GM21423 (cell line): Measurements from ENCODE around the gene TMEM232.
"Not testable (repeated sequence)": the region's sequence is repeated elsewhere in the genome, so short reads cannot be mapped to it uniquely, and the experiment has no call there.

Experiments
- ATAC-seq: cut with Tn5 transposase; IDR thresholded peaks from one replicate; pipeline ENCODE4 v1.9.1; 2021; ENCODE audit warnings: mild to moderate bottlenecking, moderate library complexity; ENCODE audit not compliant: unreplicated experiment

TMEM232 gene

DNA sequence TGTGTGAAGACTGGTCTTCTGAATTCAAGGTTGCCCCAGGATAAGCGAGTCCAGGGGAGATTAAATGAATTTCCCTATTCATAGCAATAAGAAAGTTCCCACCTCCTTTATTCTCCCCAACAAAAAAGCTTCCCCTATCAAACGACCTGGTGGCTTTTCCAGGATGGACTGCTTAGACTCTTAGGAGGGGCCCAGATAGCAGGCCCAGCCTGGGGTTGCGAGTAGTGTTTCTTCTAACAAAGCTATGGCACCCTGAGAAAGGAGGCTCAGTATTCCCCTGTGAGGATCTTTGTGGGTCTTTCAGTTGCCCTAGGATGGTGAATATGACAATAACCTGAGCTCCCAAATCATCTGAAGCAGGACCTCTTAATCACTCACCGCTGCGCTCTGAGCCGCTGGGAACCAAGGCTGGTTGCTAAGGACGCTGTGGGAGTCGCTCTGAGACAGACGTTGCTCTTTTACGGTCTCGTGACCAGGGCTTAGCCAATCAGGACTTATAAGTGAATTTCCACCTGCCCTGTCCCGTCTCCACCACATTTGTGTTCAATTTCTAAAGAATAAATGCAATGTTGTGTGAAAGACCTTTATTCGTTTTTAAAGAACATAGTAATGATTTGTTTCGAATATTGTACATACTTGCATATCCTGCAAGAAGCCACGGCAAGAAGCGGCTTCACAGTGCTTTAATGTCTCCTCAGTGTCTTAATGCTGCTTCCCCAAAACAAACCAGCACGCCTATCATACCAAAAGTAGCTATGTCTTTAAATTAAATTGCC lies at the start of gene TMEM232:
Gene TMEM232, minus strand, starts transcription at position 423 of the 776 bp plus-strand sequence. CDS start 59,319 bp downstream, outside the sequence.
- ATAC-seq: peak; percentile 100

DNA sequence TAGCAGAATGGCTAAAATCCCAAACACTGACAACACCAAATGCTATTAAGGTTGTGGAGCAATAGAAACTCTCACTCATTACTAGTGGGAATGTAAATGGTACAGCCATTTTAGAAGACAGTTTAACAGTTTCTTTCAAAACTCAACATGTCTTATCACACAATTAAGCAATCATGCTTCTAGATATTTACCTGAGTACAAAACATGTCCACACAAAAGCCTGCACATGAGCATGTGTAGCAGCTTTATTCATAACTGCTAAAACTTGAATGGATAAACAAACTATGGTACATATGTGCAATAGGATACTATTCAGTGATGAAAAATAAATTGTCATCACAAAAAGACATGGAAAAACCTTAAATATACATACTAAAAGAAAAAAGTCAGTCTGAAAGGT lies 43.8 kb upstream of the TMEM232 start:
- ATAC-seq: no peak

DNA sequence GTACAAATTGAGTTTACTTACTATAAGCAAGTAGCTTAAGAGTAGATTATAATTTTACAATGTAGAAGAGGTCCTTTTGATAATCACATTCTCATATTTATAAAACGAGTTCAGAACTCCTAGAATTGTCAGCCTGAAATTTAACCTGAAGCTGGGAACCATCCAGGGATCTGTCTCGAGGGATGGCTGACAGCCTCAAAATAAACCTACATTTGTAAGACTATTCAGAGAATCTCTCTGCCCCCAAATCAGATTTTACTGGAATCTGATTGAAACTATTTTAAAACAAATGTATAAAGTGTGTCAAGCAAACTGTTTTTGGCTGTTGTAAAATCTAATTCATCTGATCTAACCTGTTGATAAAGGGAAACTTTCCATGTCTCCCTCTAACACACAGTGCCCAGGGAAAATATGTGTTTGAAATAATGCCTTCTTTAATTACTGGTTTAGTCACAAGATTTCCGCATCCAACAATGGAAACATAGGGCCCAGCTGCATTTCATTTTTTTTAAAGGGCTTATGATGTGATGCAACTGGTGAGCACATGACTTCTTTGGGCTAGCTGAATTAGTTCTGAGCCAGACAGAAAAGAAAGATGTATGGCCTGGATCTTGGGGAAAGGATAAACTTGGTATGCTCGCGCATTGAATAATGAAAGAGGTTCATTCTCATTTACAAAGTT lies 42.7 kb upstream of the TMEM232 start:
- no peak for ATAC-seq

- no peak for ATAC-seq
These were observed 41.8 kb upstream of the TMEM232 start for GRCh38 chr5:110768138-110768860.

- ATAC-seq: no peak
These were observed 33.7 kb upstream of the TMEM232 start for GRCh38 chr5:110760158-110760557.

- no peak for ATAC-seq
These were observed 30.8 kb upstream of the TMEM232 start for GRCh38 chr5:110757118-110757729.

GRCh38 chr5:110754181-110754580 lies 27.7 kb upstream of the TMEM232 start:
- ATAC-seq: no peak

- no peak for ATAC-seq
These were observed 27.1 kb upstream of the TMEM232 start for GRCh38 chr5:110753600-110753999.

GRCh38 chr5:110752953-110753352 lies 26.5 kb upstream of the TMEM232 start:
- ATAC-seq: no peak

- peak; percentile 99 for ATAC-seq
These were observed 25.7 kb upstream of the TMEM232 start for GRCh38 chr5:110751902-110752762.

DNA sequence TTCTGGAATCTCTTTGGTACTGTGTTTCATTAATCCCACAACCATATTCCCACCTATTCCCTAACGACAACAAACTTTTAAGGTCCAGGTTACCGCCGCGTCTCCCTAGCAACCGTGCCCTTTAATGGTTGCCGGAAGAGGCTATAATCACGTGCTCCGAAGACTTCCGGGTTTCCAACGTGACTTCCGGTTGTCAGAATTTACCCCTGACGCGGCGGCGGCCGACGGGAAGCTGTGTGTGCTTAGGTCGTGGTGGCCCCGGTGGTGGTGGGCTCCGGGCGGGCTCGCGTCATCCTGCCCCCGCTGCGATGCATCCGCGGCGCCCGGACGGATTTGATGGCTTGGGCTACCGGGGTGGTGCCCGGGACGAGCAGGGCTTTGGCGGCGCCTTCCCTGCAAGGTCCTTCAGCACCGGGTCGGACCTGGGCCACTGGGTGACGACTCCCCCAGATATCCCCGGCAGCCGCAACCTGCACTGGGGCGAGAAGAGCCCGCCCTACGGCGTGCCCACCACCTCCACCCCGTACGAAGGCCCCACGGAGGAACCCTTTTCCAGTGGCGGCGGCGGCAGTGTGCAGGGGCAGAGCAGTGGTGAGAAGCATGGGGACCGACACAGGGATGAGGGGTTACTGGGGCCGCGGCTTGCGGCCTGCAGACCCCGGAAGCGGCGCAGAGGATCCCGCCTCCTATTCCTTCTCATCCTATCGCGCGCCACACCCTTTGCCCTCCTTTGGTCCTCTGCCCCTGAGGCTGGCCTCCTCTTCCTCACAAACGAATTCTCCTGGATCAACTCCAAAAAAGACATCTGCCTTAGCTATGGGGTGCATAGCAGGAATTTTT lies 12.6 kb upstream of the TMEM232 start, which contains the start of gene SLC25A46:
Gene SLC25A46, plus strand, starts transcription at position 196 of the 840 bp plus-strand sequence. Its CDS starts 113 bp downstream, at position 309.
- peak; percentile 97 for ATAC-seq

DNA sequence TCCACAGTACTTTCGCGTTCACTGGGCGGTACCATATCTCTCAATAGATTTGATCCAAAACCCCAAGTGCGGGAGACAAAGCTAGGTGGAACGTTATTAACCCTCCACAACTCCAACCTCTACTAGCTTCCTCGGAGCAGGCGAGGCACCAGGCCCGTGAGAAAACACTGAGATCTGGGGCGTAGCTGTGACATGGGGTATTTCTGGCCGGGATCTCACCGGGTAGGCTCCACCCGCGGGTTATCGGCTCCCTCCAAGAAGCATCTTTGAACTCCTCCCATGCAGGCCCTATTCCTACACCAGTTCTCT lies 12.0 kb upstream of the TMEM232 start:
- ATAC-seq: peak; percentile 57

DNA sequence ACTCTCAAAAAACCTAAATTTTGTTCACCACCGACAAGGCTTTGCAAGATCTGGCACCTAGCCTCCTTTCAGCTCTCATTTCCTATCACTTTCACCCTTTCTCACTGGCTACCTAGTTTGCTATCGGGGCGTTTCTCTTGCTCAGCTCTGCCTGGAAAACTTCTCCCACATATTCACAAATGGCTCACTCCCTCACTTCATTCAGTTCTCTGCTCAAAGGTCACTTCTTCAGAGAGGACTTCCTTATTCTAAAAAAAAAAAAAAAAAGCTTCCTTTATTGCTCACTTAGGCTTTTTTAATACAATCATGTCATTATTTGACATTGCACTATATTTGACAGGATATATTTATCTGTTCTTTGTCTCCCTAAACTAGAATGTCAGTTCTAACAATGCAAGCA lies 10.3 kb upstream of the TMEM232 start:
- ATAC-seq: no peak

DNA sequence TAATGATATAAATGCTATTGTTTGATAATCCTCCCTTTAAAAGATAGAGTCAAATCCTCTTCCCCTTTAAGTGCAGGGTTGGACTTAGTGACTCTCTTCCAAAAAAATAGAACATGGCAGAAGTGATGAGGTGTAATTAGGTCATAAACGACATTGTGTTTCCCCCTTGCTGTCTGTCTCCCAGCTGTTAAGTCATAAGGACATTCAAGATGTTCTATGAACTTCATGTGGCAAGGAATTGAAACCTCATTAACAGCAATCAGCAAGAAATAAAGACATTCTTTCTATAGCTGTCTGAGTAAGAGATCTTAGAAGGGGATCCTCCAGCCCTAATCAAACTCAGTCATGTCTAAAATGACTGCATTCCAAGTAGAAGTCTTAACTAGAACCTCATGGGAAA lies 9.1 kb upstream of the TMEM232 start:
- no peak for ATAC-seq

GRCh38 chr5:110734101-110734500 lies 7.6 kb upstream of the TMEM232 start:
- no peak for ATAC-seq

DNA sequence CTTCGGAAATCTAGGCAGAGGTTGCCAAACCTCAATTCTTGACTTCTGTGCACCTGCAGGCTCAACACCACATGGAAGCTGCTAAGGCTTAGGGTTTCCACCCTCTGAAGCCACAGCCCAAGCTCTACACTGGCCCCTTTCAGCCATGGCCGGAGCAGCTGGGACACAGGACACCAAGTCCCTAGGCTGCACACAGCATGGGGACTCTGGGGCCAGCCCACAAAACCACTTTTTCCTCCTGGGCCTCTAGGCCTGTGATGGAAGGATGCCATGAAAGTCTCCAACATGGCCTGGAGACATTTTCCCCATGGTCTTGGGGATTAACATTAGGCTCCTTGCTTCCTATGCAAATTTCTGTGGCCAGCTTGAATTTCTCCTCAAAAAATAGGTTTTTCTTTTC lies 5.0 kb upstream of the TMEM232 start:
- ATAC-seq: not testable (repeated sequence)

DNA sequence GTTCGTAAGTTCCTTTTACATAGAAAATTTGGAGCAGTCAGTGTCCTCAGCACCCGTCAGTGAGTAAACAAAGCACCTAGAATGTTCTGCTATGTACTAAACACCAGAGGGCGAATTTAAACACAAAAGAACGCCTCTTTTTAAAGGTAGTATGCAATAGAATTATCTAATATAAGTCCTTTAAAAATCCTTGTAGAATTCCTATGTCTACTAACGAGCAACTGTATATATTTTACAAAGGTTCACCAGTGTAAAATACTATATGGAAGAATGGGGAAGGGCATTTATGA lies 499 bp upstream of the TMEM232 start:
- peak; percentile 57 for ATAC-seq

DNA sequence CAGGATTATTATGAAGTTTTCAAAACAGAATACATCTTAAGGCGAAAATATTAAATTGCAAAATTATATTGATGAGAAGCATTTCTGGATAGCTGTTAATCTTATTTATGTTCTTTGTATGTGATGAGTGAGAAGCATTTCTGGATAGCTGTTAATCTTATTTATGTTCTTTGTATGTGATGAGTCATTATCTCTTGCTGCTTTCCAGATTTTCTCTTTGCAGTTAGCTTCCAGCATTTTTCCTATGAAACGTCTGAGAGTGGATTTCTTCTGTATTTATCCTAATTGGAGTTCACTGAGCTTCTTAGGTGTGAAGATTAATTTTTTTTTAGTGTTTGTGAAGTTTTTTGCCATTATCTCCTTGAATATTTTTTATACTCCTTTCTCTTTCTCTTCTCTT lies 8.2 kb downstream of the TMEM232 start:
- ATAC-seq: no peak
